ENCODE results near the gene FBLN2.

The FBLN2 gene

GRCh38 chr3:13582366-13583250 lies 33.7 kb downstream of the FBLN2 start:
- Histone ChIP-seq H3K79me1 (ENCODE audit: low read depth, low read length) (peaks cover 2% of the 10 kb centered on the region), H3K27me3 (ENCODE audit: control insufficient read depth in 3 of 3, insufficient read depth in 3 of 3, low read depth in 1 of 3, low read length in 3 of 3) (no peaks in the 10 kb centered on the region)

GRCh38 chr3:13583251-13584180 lies 34.6 kb downstream of the FBLN2 start:
- WGBS, 2 donors (ENCODE audit: extremely low coverage in 2 of 2, insufficient read length in 2 of 2, insufficient replicate concordance in 1 of 2): no CpG with 5 or more reads among the region's 15 CpGs
- no peak overlapping the region for H2BK120ac ChIP-seq (ENCODE audit: low read depth, low read length)
- no peak overlapping the region for H3K23ac ChIP-seq (ENCODE audit: low read depth, low read length, poor library complexity)
- H3K36me3 ChIP-seq (replicated peaks in 1 of 2; ENCODE audit: control insufficient read depth in 2 of 2, insufficient read depth in 2 of 2, low read length in 2 of 2): no peaks in the 10 kb centered on the region
- no peak overlapping the region for H3K14ac ChIP-seq (ENCODE audit: low read length)
- H3K27ac ChIP-seq (replicated peaks; ENCODE audit: low read length): no peak overlapping the region
- no peak overlapping the region for H2BK12ac ChIP-seq (ENCODE audit: low read length)
- H3K79me1 ChIP-seq (ENCODE audit: low read depth, low read length): peaks cover 2% of the 10 kb centered on the region
- no peak for DNase-seq (ENCODE audit: low spot score)
- no peak overlapping the region for H3K4me3 ChIP-seq (ENCODE audit: low read length in 2 of 2)
- no peak overlapping the region for H2AFZ ChIP-seq (ENCODE audit: low read length)
- H3K18ac ChIP-seq (ENCODE audit: low read length): peak overlapping the region; percentile 41
- H3K27me3 ChIP-seq (ENCODE audit: control insufficient read depth in 3 of 3, insufficient read depth in 3 of 3, low read depth in 1 of 3, low read length in 3 of 3): no peaks in the 10 kb centered on the region
- H4K8ac ChIP-seq (ENCODE audit: low read depth, low read length): no peak overlapping the region
- H3K4me2 ChIP-seq (ENCODE audit: insufficient read depth, low read length, poor library complexity, severe bottlenecking): no peak overlapping the region
- H2AK5ac ChIP-seq (ENCODE audit: low read depth, low read length): no peak overlapping the region
- H2BK15ac ChIP-seq (ENCODE audit: low read length): no peak overlapping the region
- no peak overlapping the region for H2BK5ac ChIP-seq (ENCODE audit: low read length)
- peaks cover 0 to 4% of the 10 kb centered on the region in 2 donors for H3K4me1 ChIP-seq (ENCODE audit: control insufficient read depth in 2 of 2, insufficient read depth in 1 of 2, low read depth in 1 of 2, low read length in 2 of 2)
- H3K9me3 ChIP-seq (replicated peaks in 1 of 2; ENCODE audit: control insufficient read depth in 2 of 2, insufficient read depth in 1 of 2, low read depth in 1 of 2, low read length in 2 of 2): no peaks in the 10 kb centered on the region
- H4K91ac ChIP-seq (ENCODE audit: low read depth, low read length, poor library complexity): no peak overlapping the region
- no peak overlapping the region for H3K9ac ChIP-seq (ENCODE audit: low read depth, low read length, poor library complexity)
- H3K4ac ChIP-seq (ENCODE audit: low read length): no peak overlapping the region

More at GRCh38 chr3:13582366-13583250, 33.7 kb downstream of the FBLN2 start:
- Histone ChIP-seq H4K91ac (ENCODE audit: low read depth, low read length, poor library complexity) (peak overlapping the region; percentile 5), H2BK12ac (ENCODE audit: low read length) (no peak overlapping the region), H3K27ac (replicated peaks; ENCODE audit: low read length) (no peak overlapping the region), H3K36me3 (replicated peaks in 1 of 2; ENCODE audit: control insufficient read depth in 2 of 2, insufficient read depth in 2 of 2, low read length in 2 of 2) (no peaks in the 10 kb centered on the region), H3K4me1 (ENCODE audit: control insufficient read depth in 2 of 2, insufficient read depth in 1 of 2, low read depth in 1 of 2, low read length in 2 of 2) (peaks cover 0 to 4% of the 10 kb centered on the region in 2 donors), H3K9me3 (replicated peaks in 1 of 2; ENCODE audit: control insufficient read depth in 2 of 2, insufficient read depth in 1 of 2, low read depth in 1 of 2, low read length in 2 of 2) (no peaks in the 10 kb centered on the region), H3K9ac (ENCODE audit: low read depth, low read length, poor library complexity) (no peak overlapping the region), H3K4me3 (ENCODE audit: low read length in 2 of 2) (no peak overlapping the region), H3K4me2 (ENCODE audit: insufficient read depth, low read length, poor library complexity, severe bottlenecking) (no peak overlapping the region), H3K23ac (ENCODE audit: low read depth, low read length, poor library complexity) (peak overlapping the region; percentile 83), H3K18ac (ENCODE audit: low read length) (peak overlapping the region; percentile 63), H3K4ac (ENCODE audit: low read length) (no peak overlapping the region), H4K8ac (ENCODE audit: low read depth, low read length) (peak overlapping the region; percentile 48), H2BK120ac (ENCODE audit: low read depth, low read length) (no peak overlapping the region), H2AK5ac (ENCODE audit: low read depth, low read length) (peak overlapping the region; percentile 60), H3K14ac (ENCODE audit: low read length) (peak overlapping the region; percentile 77), H2BK15ac (ENCODE audit: low read length) (no peak overlapping the region), H2BK5ac (ENCODE audit: low read length) (no peak overlapping the region), H2AFZ (ENCODE audit: low read length) (no peak overlapping the region)
- no CpG with 5 or more reads among the region's 24 CpGs for WGBS, 2 donors (ENCODE audit: extremely low coverage in 2 of 2, insufficient read length in 2 of 2, insufficient replicate concordance in 1 of 2)
- no peak for DNase-seq (ENCODE audit: low spot score)

- no peak overlapping the region for H2BK5ac ChIP-seq (ENCODE audit: low read length)
- H2BK12ac ChIP-seq (ENCODE audit: low read length): no peak overlapping the region
- no peak overlapping the region for H4K8ac ChIP-seq (ENCODE audit: low read depth, low read length)
- H3K79me1 ChIP-seq (ENCODE audit: low read depth, low read length): peaks cover 2% of the 10 kb centered on the region
- no peak overlapping the region for H3K14ac ChIP-seq (ENCODE audit: low read length)
- H4K91ac ChIP-seq (ENCODE audit: low read depth, low read length, poor library complexity): no peak overlapping the region
- no peak for DNase-seq (ENCODE audit: low spot score)
- H2BK15ac ChIP-seq (ENCODE audit: low read length): peak overlapping the region; percentile 9
- no peak overlapping the region for H2AFZ ChIP-seq (ENCODE audit: low read length)
- no peak overlapping the region for H3K27ac ChIP-seq (replicated peaks; ENCODE audit: low read length)
- H3K23ac ChIP-seq (ENCODE audit: low read depth, low read length, poor library complexity): peak overlapping the region; percentile 22
- H3K9me3 ChIP-seq (replicated peaks in 1 of 2; ENCODE audit: control insufficient read depth in 2 of 2, insufficient read depth in 1 of 2, low read depth in 1 of 2, low read length in 2 of 2): no peaks in the 10 kb centered on the region
- peaks cover 0 to 4% of the 10 kb centered on the region in 2 donors for H3K4me1 ChIP-seq (ENCODE audit: control insufficient read depth in 2 of 2, insufficient read depth in 1 of 2, low read depth in 1 of 2, low read length in 2 of 2)
- no peak overlapping the region for H3K4ac ChIP-seq (ENCODE audit: low read length)
- H3K36me3 ChIP-seq (replicated peaks in 1 of 2; ENCODE audit: control insufficient read depth in 2 of 2, insufficient read depth in 2 of 2, low read length in 2 of 2): no peaks in the 10 kb centered on the region
- no peak overlapping the region for H2BK120ac ChIP-seq (ENCODE audit: low read depth, low read length)
- no CpG with 5 or more reads among the region's 8 CpGs for WGBS, 2 donors (ENCODE audit: extremely low coverage in 2 of 2, insufficient read length in 2 of 2, insufficient replicate concordance in 1 of 2)
- H3K18ac ChIP-seq (ENCODE audit: low read length): peak overlapping the region; percentile 49
- no peak overlapping the region for H3K4me2 ChIP-seq (ENCODE audit: insufficient read depth, low read length, poor library complexity, severe bottlenecking)
- no peaks in the 10 kb centered on the region for H3K27me3 ChIP-seq (ENCODE audit: control insufficient read depth in 3 of 3, insufficient read depth in 3 of 3, low read depth in 1 of 3, low read length in 3 of 3)
- peak overlapping the region; percentile 53 for H3K9ac ChIP-seq (ENCODE audit: low read depth, low read length, poor library complexity)
- H3K4me3 ChIP-seq (ENCODE audit: low read length in 2 of 2): no peak overlapping the region
- peak overlapping the region; percentile 7 for H2AK5ac ChIP-seq (ENCODE audit: low read depth, low read length)
These were observed 35.5 kb downstream of the FBLN2 start for GRCh38 chr3:13584427-13584891.

Data from neuronal stem cell (in vitro differentiated cells).